ENCODE results near the gene DPP6.

DPP6 gene

DNA sequence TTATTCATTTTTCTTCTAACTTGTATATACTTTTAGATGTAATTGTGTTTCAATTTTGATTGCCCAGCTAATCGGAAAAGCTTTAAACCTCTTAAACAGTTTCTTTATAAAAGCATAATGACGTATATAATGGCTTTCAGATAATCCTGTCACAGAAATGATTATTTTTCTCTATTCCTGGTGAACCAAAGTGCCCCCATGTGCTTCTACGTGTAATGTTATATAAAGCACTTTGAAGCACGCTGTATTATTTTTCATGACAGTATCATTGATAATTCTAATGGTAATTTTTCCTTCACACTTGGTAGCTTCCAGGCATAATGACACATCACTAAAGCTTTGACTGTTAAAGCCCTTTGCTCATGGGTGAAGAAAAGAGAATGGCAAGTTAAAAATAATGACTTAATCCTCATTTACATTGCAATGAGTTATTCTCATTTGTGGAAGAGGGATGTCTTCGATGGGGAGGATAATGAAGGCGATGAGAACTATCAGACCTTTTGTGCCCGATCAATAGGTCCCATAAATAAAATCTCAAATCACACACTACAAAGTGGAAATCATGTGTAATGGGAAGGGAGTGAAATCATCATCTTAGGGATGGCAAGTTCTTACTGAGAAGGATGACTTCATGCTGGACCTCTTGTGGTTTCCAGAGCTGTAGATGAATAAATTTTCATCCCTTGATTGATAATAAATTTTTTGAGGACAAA is 460.1 kb downstream of the DPP6 start:
- DNase-seq (ENCODE audit: low spot score) = no peak
- no peak for FAIRE-seq

DNA sequence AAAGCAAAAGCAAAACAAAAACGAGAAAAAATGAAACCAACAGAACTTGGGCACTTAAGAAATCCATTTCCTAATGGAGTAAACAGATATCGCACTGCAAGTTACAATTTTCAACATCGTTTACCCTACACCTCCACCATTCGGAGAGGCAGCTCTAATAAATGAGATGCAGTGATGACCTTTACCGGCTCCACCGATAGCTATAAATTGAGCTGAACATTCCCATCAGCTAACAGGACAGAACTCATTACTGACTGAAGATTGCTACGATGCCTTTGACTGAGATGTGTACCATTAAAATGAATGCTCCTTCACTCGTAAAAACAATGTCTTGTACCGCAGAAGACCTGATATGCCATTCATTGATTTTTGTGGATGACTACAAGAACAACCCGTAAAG is 465.6 kb downstream of the DPP6 start:
- FAIRE-seq = no peak

DNA sequence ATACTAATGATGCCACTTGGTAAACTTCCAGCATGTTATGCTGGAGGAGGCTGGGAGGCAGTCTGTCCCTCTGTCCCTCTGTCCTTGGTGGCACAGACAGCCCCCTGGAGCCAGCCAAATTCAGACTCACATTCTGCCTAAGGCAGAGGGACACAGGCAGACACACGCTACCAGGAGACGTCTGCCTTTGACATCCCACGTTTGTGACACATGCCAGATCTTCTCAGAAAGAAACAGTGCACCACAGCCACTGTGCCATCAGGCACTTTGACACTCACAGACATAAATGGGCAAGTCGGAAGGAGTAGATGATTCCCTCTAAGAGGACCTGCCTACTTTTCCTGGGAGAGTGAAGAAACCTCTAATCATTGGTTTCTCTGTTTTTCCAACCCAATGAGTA is 467.0 kb downstream of the DPP6 start:
- FAIRE-seq = no peak
- no peak for DNase-seq (ENCODE audit: low spot score)

More for the DNA sequence above, 465.6 kb downstream of the DPP6 start:
- no peak for DNase-seq (ENCODE audit: low spot score)

DNA sequence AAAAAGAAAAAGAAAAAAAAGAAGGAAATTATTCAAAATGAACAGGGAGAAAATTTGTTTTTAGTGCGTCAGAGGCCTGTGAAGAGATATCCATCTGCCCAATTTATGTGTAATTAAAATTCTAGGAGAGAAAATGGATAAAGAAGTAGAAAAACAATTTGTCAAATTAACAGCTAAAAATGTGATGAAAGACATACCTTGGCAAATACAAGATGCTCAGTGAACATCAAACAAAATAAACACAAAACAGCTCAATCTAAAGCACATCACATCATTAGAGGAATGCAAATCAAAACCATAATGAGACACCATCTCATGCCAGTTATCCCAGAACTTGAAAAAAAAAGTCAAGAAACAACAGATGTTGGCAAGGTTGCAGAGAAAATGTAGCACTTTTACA is 477.9 kb downstream of the DPP6 start:
- FAIRE-seq = no peak
- DNase-seq (ENCODE audit: low spot score) = no peak

DNA sequence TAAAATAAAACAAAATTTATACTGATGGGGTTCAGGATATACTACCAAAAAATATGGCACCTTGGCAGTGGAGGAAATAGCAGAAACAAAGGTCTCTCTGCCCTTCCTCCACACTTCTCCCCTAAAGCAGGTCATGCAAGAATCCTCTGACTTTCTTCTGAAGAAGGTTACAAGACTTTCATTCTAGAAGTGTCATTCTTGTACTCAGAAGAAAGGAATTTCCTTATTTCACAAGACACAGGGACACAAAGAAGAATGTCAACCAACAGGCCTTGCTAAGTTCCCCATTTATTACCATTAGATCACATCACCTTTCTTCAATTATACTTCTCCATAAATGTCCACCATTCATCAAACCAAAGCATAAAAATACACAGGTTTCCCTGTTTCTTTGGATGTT is 480.6 kb downstream of the DPP6 start:
- no peak for DNase-seq (ENCODE audit: low spot score)
- FAIRE-seq = no peak

DNA sequence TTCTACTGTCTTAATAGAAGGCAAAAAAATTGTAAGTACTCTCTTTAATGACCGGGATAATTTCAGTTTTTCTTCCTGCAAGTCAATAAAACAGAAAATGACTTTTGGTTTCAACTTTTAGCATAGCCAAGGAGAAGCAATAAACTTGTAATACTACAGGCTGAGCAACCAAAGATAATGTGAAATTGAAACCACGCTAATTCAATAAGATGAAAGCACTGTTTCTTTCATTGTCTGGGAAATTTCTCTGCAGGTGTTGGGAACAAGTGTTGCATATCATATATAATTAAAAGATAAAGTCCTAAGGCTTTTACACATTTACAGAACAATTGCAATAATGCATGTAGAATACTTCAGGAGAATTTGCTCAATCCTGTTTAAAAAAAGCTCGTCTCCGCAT is 488.4 kb downstream of the DPP6 start:
- no peak for DNase-seq (ENCODE audit: low spot score)
- no peak for FAIRE-seq

DNA sequence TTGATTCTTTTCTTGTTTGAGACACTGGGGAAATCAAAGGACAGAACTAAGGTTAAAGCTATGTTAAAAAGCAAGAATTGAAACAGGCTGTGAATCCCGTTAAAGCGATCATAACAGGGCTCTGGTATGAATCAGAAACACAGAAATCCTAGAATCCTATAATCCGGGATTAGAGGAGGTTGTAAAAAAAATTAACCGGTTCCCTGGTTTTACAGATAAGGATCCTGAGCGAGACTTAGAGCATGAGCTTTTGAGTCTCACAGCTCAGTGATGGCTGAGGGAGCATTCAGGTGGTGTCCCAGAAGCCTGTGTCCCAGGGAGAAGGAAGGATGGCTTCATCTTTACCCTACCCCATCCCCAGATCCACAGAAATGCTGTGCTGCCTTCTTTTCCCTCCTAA is 489.4 kb downstream of the DPP6 start:
- DNase-seq (ENCODE audit: low spot score) (no peak), FAIRE-seq (no peak)

DNA sequence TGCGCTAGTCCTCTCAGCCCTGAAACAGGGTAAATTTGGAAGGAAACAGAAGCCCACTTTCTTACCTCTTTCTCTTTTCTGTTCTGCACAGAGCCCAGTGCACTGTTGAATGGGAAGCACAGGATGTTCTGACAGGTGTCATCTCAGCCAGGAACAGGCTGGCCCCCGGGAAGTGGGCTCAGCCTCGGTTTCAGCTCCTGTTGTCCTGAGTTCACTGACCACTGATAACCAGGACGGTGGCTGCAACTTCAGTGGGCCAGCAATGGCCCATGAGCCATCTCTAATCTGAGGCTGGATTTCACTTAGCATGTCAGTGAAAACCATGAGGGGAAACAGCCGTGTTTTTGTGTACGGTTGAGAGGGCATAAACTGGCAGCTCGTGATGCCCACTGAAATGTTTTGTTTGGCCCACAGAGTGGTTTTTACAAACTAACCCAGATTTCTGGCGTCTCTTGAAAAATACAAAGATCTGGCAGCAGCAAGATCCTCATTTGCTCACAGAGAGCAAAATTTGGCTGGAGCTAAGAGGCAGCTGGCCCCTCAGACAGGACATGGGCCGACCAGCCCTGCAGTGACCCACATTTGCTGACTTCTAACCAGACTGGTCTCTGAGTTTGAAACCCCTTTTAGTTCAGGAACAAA is 494.9 kb downstream of the DPP6 start:
- no peak for FAIRE-seq
- no peak for DNase-seq (ENCODE audit: low spot score)

DNA sequence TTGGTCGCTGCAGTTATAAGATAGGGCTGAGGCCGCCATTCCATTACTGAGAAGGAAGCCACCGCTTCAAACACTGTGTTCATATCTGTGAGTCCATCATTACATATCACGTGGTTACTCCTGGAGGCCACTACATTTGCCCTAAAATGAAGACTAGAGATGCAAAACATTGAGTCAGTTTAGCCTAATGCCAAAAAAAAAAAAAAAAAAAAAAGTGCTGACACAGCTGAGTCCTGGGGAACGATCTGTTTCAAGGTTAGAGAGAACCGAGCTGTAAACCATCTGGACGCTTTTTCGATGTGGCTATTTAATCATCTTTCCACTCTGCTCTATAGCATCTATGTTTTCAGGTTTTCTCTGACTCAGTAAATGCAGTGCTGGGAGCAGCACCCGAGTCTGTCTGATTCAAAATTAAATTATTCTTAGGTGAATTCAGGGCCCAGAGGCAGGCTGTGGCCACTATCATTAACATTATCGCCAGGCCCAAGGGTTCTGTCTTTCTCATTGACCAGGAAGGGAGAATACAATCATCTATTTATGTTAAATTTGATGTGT is 501.6 kb downstream of the DPP6 start:
- FAIRE-seq (no peak), DNase-seq (ENCODE audit: low spot score) (no peak)

DNA sequence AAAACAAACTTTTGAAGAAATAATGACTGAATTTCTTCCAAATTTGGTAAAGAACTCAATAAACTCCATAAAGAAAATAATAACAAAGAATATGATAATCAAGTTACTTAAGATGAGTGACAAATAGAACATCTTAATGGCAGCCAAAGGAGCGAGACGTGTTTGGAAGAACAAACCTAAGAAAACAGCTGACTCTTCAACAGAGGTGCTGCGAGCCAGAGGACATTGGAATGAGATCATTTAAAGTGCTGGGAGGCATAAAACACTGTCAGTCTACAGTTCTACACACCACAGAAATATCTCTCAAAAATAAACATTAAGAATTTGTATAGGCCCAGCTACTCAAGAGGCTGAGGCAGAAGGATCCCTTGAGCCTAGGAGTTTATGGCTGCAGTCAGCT is 507.3 kb downstream of the DPP6 start:
- DNase-seq (ENCODE audit: low spot score) = no peak

DNA sequence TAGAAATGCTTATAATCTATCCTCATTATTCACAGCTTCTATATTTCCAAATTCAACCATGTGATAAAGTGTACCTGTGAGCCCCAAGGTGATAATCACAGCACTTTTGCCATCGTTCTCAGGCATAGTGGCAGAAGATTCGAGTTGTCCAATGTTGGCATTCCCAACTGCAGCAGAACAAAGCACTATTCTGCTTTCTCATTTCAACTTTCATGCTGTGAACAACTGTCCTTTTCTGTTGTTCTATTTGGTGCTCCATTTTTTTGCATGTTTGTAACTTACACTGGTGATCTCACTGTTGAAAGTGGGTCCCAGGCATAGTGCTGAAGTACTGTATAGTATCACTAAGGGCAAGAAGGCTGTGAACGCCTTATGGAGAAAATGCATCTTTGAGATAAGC is 512.5 kb downstream of the DPP6 start:
- no peak for FAIRE-seq
- DNase-seq (ENCODE audit: low spot score) = no peak

More for the DNA sequence above, 507.3 kb downstream of the DPP6 start:
- FAIRE-seq = no peak

DNA sequence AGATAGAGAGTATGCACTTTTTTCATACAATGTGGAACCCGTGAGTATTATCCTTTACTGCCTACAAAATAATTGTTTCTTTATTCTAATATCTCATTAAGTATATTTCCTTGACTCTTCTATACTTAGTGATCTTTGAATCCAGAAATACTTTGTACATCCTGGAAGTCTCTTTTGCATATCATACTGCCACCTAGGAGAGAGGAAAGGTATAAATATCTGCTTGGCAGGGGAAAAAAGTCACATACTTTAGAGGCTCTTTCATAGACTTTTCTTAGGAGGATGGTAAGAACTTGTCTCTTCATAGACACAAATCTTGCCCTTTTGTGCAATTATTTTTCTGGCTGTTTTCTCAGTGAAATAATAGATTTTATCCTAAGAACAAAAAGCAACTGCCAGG is 514.7 kb downstream of the DPP6 start:
- DNase-seq (ENCODE audit: low spot score) (no peak), FAIRE-seq (no peak)

DNA sequence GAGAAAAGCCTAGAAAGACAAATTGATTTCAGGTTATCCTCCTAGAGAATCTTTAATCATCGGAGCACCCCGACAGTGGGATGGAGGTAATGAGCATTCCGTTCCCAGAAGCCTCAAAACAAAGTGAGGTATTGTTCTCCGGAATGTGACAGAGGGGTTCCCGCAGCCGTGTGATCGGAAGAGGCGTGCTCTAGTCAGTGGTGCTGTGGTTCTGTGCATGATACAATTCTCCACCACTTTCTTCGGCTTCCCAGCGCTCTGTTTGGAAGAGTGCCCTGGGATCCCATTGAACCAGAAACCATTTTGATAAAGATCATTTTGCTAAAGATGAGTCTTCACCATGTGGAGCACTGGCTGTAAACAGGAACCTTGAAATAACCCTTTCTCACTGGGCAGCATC is 516.1 kb downstream of the DPP6 start:
- DNase-seq (ENCODE audit: low spot score) (no peak), FAIRE-seq (no peak)

DNA sequence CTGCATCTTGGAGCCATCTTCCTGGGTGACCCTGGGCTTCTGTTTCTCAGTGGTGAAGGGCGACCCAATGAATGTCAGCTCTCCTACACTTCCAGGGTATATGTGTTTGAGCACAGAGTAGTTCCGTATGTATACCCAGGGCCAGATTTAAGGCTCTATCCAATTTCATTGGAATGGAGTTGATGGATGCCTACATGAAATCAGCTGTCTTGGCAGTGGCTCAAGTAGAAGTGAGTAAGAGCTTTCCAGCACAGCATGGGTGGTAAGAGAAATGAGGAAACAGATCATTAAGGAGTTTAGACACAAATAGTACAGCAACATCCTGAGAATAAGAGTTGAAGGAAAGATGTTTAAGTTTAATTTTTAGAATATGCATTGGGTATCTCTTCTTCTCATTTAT is 517.7 kb downstream of the DPP6 start:
- FAIRE-seq (no peak), DNase-seq (ENCODE audit: low spot score) (no peak)

DNA sequence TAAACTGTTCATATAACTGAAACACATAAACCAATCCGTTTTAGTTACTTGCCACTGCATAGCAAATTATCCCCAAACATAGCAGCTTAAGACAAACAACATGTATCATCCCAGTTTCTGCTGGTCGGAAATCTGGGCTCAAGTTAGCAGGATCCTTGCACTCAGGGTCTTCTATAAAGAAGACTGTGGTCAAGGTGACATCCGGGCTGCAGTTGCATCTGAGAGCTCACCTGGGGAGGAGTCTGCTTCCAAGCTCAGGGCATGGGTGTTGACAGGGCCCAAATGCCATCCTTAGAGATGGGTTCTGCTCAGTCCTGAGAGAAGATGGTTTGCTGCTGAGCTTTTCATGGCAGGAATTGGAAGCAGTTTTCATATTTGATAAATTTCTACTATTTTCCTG is 519.6 kb downstream of the DPP6 start:
- FAIRE-seq = no peak
- DNase-seq (ENCODE audit: low spot score) = no peak

DNA sequence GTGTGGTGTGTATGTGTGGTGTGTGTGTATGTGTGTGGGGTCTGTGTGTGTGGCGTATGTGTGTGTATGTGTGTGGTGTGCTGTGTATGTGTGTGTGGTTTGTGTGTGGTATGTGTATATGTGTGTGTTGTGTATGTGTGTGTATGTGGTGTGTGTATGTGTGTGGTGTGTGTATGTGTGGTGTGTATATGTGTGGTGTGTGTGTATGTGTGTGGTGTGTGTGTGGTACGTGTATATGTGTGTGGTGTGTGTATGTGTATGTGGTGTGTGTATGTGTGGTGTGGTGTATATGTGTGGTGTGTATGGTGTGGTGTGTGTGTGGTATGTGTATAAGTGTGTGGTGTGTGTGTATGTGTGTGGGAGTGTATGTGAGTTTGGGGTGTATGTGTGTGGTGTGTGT is 522.0 kb downstream of the DPP6 start:
- DNase-seq (ENCODE audit: low spot score) (no peak), FAIRE-seq (no peak)

DNA sequence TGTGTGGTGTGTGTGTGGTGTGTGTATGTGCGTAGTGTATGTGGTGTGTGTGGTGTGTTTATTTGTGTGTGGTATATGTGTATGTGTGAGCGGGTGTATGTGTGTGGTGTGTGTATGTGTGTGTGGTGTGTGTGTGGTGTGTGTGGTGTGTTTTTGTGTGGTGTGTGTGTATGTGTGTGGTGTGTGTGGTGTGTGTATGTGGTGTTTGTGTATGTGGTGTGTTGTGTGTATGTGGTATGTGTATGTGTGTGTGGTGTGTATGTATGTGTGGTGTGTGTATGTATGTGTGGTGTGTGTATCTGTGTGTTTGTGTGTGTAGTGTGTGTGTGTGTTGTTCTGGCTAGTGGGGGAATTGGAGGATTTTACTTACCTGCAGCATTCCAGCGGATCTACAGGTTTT is 523.3 kb downstream of the DPP6 start:
- FAIRE-seq = no peak

DNA sequence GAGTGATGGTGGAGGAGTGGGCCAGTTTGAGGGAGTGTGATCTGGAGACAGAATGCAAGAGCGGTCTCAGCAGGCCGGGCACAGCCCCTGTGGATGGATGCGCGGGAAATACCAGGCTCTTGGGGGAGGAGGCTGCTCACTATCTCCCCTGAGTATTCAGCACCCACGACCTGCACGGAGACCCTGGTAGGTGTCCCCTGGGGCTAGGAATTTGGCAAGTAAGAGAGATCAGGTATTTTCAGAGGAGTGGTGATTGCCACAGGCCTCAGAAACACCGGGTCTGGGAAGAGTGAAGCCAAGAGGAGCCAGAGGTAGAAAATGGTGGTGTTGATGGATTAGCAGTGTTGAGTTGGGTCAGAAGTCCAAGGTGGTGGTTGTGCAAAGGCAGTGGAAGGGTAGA is 524.4 kb downstream of the DPP6 start:
- no peak for FAIRE-seq
- DNase-seq (ENCODE audit: low spot score) = no peak

More for the DNA sequence above, 523.3 kb downstream of the DPP6 start:
- DNase-seq (ENCODE audit: low spot score) = no peak

DNA sequence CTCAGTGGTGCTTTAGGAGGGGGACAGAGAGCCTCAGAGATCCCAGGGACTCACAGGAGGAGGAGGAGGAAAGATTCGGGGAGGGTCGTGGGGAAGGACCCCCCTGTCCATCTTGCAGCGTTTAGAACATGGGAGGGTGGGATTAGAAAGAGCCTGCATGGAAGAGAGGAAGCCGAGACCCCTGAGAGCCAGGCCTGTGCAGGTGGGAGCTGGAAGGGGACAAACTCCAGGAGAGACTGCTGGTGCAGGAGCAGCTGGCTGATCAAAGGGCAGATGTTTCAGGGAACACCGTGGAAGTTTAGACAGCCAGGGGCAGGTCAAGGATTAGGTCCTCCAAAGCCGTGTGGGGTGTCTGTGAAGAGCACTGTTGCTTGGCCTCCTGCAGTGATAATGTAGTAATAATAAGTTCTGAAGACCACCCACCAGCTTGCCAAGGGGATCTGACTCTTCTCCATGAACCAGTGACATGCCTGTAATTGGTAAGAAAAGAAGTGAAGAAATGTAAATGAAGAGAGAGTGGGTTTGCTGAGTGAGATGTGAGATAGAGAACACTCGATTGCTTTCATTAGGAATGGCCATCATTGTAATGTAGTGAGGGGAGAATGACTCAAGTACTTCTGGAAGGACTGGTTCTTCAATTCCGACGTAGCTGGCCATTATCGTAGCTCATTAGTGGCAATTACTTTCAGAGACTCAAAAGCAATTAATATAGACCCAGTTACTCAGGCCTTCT is 525.1 kb downstream of the DPP6 start:
- DNase-seq (ENCODE audit: low spot score) (no peak), FAIRE-seq (no peak)

DNA sequence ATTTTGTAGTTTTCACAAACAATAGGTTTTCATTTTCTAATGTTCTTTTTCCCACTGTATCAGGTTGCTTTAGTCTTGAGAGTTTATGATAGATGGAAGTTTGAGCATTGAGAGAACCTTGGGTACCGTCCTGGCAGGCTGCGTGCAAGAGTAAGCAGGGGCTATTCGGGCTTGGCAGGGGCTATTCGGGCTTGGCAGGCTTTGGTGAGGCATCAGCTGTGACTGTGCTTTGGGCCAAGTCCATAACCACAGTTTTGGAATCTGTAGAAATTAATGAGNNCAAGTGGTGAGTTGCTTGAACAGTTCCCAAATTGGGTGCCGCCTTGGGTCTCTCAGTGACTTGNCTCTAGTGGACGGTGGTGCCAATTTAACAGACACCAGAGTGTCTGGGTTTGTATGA is 526.1 kb downstream of the DPP6 start:
- FAIRE-seq = no peak
- no peak for DNase-seq (ENCODE audit: low spot score)

DNA sequence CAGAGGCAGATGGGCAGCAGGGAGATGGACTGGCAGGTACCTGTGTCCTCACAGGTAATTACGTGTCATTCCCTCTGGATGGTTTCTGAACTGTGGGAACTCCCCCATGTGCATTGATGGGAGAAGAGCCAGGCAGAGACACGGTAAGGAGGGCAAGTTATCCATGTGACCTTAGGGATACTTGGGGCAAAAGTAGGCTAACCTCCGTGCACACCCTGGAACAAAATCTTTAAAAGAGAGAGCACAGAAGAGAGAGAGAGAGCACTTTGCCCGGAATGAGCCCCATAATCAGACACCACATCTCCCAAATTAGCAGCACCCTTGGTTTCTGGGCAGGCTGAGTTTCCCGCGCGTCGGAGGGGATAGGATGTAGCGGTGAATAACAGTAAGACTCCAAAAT is 527.5 kb downstream of the DPP6 start:
- DNase-seq (ENCODE audit: low spot score) (no peak), FAIRE-seq (no peak)

DNA sequence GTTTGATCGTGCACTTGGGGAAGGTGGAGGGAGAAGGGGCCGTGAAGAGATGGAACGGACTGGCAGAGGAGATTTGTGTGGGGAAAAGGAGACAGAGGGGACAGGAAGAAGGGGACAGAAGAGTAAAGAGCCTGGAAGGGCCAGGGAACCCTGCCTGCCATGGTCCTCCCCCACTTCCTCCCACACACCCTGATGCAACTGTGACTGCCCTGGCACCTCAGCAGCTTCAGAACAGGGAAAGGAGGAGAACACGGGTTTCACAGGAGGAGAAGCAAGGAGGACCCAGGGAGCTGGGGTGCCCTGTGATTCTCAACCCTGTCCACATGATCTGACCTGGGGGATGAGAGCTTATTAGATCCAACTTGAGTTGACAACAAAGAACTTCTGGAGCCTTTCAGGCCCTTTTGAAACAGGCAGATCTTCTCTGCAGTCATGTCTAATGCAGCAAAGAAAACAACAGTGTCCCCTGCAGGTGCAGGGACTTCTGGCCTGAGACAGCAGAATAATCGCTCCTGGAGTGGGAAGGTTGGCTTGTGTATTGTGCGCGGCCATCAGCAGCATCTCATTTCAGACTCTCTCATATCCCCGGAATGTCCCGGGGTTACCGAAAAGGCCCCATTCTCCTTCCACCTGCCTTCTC is 529.2 kb downstream of the DPP6 start:
- FAIRE-seq = no peak
- no peak for DNase-seq (ENCODE audit: low spot score)
